GM23338 (cell line): Measurements from ENCODE around the gene DMRTB1. TPM values are rescaled to one million over a fixed set of nuclear protein-coding genes. Genes with fewer than 3 reads are reported as not detected.

Source experiments
- ATAC-seq: fragments of 200-7000 bp; cut with Tn5 transposase; 3 replicates; pipeline ENCODE4 v1.9.1; 2020
- DNase-seq: peaks from one replicate; pipeline ENCODE4 v3.0.0-alpha.2; 2015; ENCODE audit warnings: low spot score
- H2AFZ ChIP-seq: fragments of 200-600 bp; sonication (generic); 2 replicates; pipeline ENCODE4 v1.8.0; 2016; ENCODE audit warnings: antibody characterized with exemption, mild to moderate bottlenecking, moderate library complexity
- H3F3A ChIP-seq: fragments of 200-600 bp; sonication (generic); replicated peaks from 2 replicates; pipeline ENCODE4 v1.8.0; 2017; ENCODE audit warnings: antibody characterized with exemption, mixed run types, low read depth
- H3K27ac ChIP-seq: fragments of 200-600 bp; sonication (generic); 2 replicates; pipeline ENCODE4 v1.6.1; 2016; ENCODE audit warnings: low read depth
- H3K27me3 ChIP-seq: fragments of 200-600 bp; sonication (generic); 2 replicates; pipeline ENCODE4 v1.8.0; 2016; ENCODE audit warnings: mild to moderate bottlenecking, mixed run types, moderate library complexity; ENCODE audit not compliant: insufficient read depth
- H3K36me3 ChIP-seq: fragments of 200-600 bp; sonication (generic); 2 replicates; pipeline ENCODE4 v1.8.0; 2016; ENCODE audit warnings: mild to moderate bottlenecking; ENCODE audit not compliant: insufficient read depth
- H3K4me1 ChIP-seq: fragments of 200-600 bp; sonication (generic); 2 replicates; pipeline ENCODE4 v1.8.0; 2016; ENCODE audit warnings: mild to moderate bottlenecking, moderate library complexity; ENCODE audit not compliant: insufficient read depth
- H3K4me2 ChIP-seq: fragments of 200-600 bp; sonication (generic); 2 replicates; pipeline ENCODE4 v1.7.1; 2017; ENCODE audit warnings: mixed run types
- H3K4me3 ChIP-seq: fragments of 200-600 bp; sonication (generic); 2 replicates; pipeline ENCODE4 v1.6.1; 2016; ENCODE audit warnings: mixed run types
- H3K79me2 ChIP-seq: fragments of 200-600 bp; sonication (generic); replicated peaks from 2 replicates; pipeline ENCODE4 v1.8.0; 2017; ENCODE audit warnings: mild to moderate bottlenecking; ENCODE audit not compliant: insufficient read depth
- H3K9me2 ChIP-seq: fragments of 200-600 bp; sonication (generic); 2 replicates; pipeline ENCODE4 v1.8.0; 2017; ENCODE audit not compliant: insufficient read depth
- H4K20me1 ChIP-seq: fragments of 200-600 bp; sonication (generic); replicated peaks from 2 replicates; pipeline ENCODE4 v1.8.0; 2017; ENCODE audit warnings: mild to moderate bottlenecking; ENCODE audit not compliant: insufficient read depth
- H3K27ac Mint-ChIP-seq: 2 replicates; pipeline ENCODE4 v1.8.0; 2020; ENCODE audit warnings: inconsistent platforms, mild to moderate bottlenecking, moderate library complexity, mixed read lengths
- H3K27me3 Mint-ChIP-seq: 3 replicates; pipeline ENCODE4 v1.8.0; 2022; ENCODE audit warnings: low read depth, mild to moderate bottlenecking, moderate library complexity, mixed read lengths, inconsistent platforms; ENCODE audit not compliant: insufficient read depth, poor library complexity
- H3K36me3 Mint-ChIP-seq: 3 replicates; pipeline ENCODE4 v1.8.0; 2021; ENCODE audit warnings: low read depth, mild to moderate bottlenecking, inconsistent platforms, moderate library complexity, mixed read lengths
- H3K4me1 Mint-ChIP-seq: 3 replicates; pipeline ENCODE4 v1.8.0; 2020; ENCODE audit warnings: mild to moderate bottlenecking, inconsistent platforms, mixed read lengths
- H3K4me3 Mint-ChIP-seq: 3 replicates; pipeline ENCODE4 v1.8.0; 2021; ENCODE audit warnings: moderate library complexity, mild to moderate bottlenecking, inconsistent platforms, mixed read lengths
- H3K9me3 Mint-ChIP-seq: 3 replicates; pipeline ENCODE4 v1.8.0; 2020; ENCODE audit warnings: moderate library complexity, mild to moderate bottlenecking, inconsistent platforms, mixed read lengths
- CREB1 ChIP-seq: fragments of 250-450 bp; sonication (Bioruptor Pico); IDR thresholded peaks from 2 replicates; pipeline ENCODE4 v1.5.0; 2020; ENCODE audit warnings: low read depth, mild to moderate bottlenecking, moderate library complexity
- ETS1 ChIP-seq: IDR thresholded peaks from 2 replicates; pipeline ENCODE4 v1.6.1; 2016; ENCODE audit warnings: antibody characterized with exemption
- EZH2 ChIP-seq: fragments of 200-600 bp; sonication (generic); IDR thresholded peaks from one replicate; pipeline ENCODE4 v1.8.0; 2017; ENCODE audit warnings: antibody characterized with exemption, mild to moderate bottlenecking, low read depth; ENCODE audit not compliant: unreplicated experiment
- EZH2phosphoT487 ChIP-seq: fragments of 200-600 bp; sonication (generic); IDR thresholded peaks from one replicate; pipeline ENCODE4 v1.8.1; 2018; ENCODE audit warnings: antibody characterized with exemption; ENCODE audit not compliant: unreplicated experiment
- JUNB ChIP-seq: IDR thresholded peaks from one replicate; pipeline ENCODE4 v1.6.1; 2016; ENCODE audit warnings: antibody characterized with exemption; ENCODE audit not compliant: unreplicated experiment
- POLR2AphosphoS5 ChIP-seq: IDR thresholded peaks from 2 replicates; pipeline ENCODE4 v1.6.1; 2016; ENCODE audit warnings: antibody characterized with exemption, low read depth
- REST ChIP-seq: IDR thresholded peaks from one replicate; pipeline ENCODE4 v1.6.1; 2018; ENCODE audit warnings: antibody characterized with exemption; ENCODE audit not compliant: unreplicated experiment
- ZNF114 ChIP-seq: fragments of 250-450 bp; sonication (Bioruptor Pico); IDR thresholded peaks from 2 replicates; pipeline ENCODE4 v1.5.0; 2020; ENCODE audit warnings: mild to moderate bottlenecking, moderate library complexity
- ZNF331 ChIP-seq: fragments of 250-450 bp; sonication (Bioruptor Pico); IDR thresholded peaks from 2 replicates; pipeline ENCODE4 v1.5.0; 2020; ENCODE audit warnings: low read depth, mild to moderate bottlenecking, moderate library complexity
- ZNF462 ChIP-seq: fragments of 250-450 bp; sonication (Bioruptor Pico); IDR thresholded peaks from 2 replicates; pipeline ENCODE4 v1.5.0; 2020; ENCODE audit warnings: mild to moderate bottlenecking, moderate library complexity
- polyA plus RNA-seq: library from polyadenylated mRNA; unstranded; fragments of >200 nt; fragmentation: Nextera tagmentation; extraction: Ambion mirVana; gene quantifications from 2 replicates; pipeline ENCODE4 v1.2.1, GENCODE V29; 2016
- total RNA-seq: library from RNA; depleted of rRNA; stranded (reverse); fragments of >200 nt; shearing (Covaris generic); gene quantifications from 2 replicates; pipeline ENCODE4 v1.2.3, GENCODE V29; 2014

Gene DMRTB1
- total and polyA plus RNA-seq, 2 experiments from 2014 or later: 0.27 to 1.2 TPM

- TF ChIP-seq ETS1: no peak
- no peak for TF ChIP-seq JUNB
- TF ChIP-seq EZH2phosphoT487: no peak
Observed at GRCh38 chr1:53511323-53511932, 52.2 kb downstream of the DMRTB1 start (continued).

GRCh38 chr1:53511933-53512806 is 53.0 kb downstream of the DMRTB1 start:
- no peak overlapping the region for H3K27ac Mint-ChIP-seq
- no peaks in the 10 kb centered on the region; the same call in 2 of the 3 replicates for H3K9me3 Mint-ChIP-seq
- DNase-seq (no peak), ATAC-seq (no peak)
- H3K27ac ChIP-seq: no peak overlapping the region
- H3K4me3 ChIP-seq: no peak overlapping the region
- H3K4me2 ChIP-seq: no peak overlapping the region
- H3K27me3 Mint-ChIP-seq: peaks cover 5% of the 10 kb centered on the region
- H3K27me3 ChIP-seq: no peaks in the 10 kb centered on the region
- no peaks in the 10 kb centered on the region for H3F3A ChIP-seq
- H4K20me1 ChIP-seq: no peaks in the 10 kb centered on the region
- no peaks in the 10 kb centered on the region for H3K79me2 ChIP-seq
- peaks cover 20% of the 10 kb centered on the region for H3K4me1 Mint-ChIP-seq
- H3K4me1 ChIP-seq: no peaks in the 10 kb centered on the region
- H3K36me3 ChIP-seq: no peaks in the 10 kb centered on the region
- no peak overlapping the region for H2AFZ ChIP-seq
- H3K36me3 Mint-ChIP-seq: no peaks in the 10 kb centered on the region
- H3K4me3 Mint-ChIP-seq: no peak overlapping the region
- no peaks in the 10 kb centered on the region for H3K9me2 ChIP-seq
- TF ChIP-seq REST (no peak), EZH2phosphoT487 (no peak), ETS1 (no peak), POLR2AphosphoS5 (no peak), EZH2 (no peak), ZNF114 (no peak), JUNB (no peak), ZNF331 (CRISPR knock-in tag) (no peak), ZNF462 (CRISPR knock-in tag) (no peak), CREB1 (CRISPR knock-in tag) (no peak)
